GM12801 (cell line): Measurements from ENCODE around the gene RNF150.

Experiments used
- CTCF ChIP-seq: IDR thresholded peaks from one replicate; pipeline ENCODE4 v1.5.1; 2011; ENCODE audit warnings: control low read depth; ENCODE audit not compliant: insufficient read length; ENCODE audit errors: extremely low read depth

Gene RNF150

GRCh38 chr4:141047228-141047884 lies 85.9 kb downstream of the RNF150 start:
- no peak for TF ChIP-seq CTCF

GRCh38 chr4:141046255-141046654 lies 87.0 kb downstream of the RNF150 start:
- TF ChIP-seq CTCF, result no peak

GRCh38 chr4:141045848-141046247 lies 87.4 kb downstream of the RNF150 start:
- TF ChIP-seq CTCF, result no peak

GRCh38 chr4:141041021-141041476 lies 92.2 kb downstream of the RNF150 start:
- no peak for TF ChIP-seq CTCF

GRCh38 chr4:141039156-141039555 lies 94.1 kb downstream of the RNF150 start:
- TF ChIP-seq CTCF, result no peak

GRCh38 chr4:141038428-141038827 lies 94.8 kb downstream of the RNF150 start:
- TF ChIP-seq CTCF, result no peak

- no peak for TF ChIP-seq CTCF
These were observed 95.8 kb downstream of the RNF150 start for GRCh38 chr4:141037446-141037845.
